PFSK-1 (cell line): ENCODE measurements around the gene SYTL3.

Experiments
- FOXP2 ChIP-seq: optimal IDR thresholded peaks from 2 replicates; pipeline ENCODE3; 2011; ENCODE audit warnings: borderline replicate concordance, control low read depth, inconsistent platforms; ENCODE audit not compliant: insufficient read depth; ENCODE audit errors: extremely low read length, extremely low read depth
- POLR2AphosphoS5 ChIP-seq: IDR thresholded peaks from 2 replicates; pipeline ENCODE4 v1.6.1; 2012; ENCODE audit warnings: low read depth, mild to moderate bottlenecking, control low read depth, low read length, moderate library complexity
- REST ChIP-seq, 2 experiments: IDR thresholded peaks; 2 replicates each; pipeline versions ENCODE4 v1.6.1 to v1.8.0; 2011 to 2012; ENCODE audit warnings: low read depth in 2 of 2, low read length in 2 of 2, control low read depth in 1 of 2, inconsistent platforms in 1 of 2, mild to moderate bottlenecking in 1 of 2, moderate library complexity in 1 of 2; ENCODE audit not compliant: insufficient read depth in 1 of 2
- SIN3A ChIP-seq: IDR thresholded peaks from 2 replicates; pipeline ENCODE4 v1.6.1; 2012; ENCODE audit warnings: mild to moderate bottlenecking, low read length, moderate library complexity, borderline replicate concordance; ENCODE audit not compliant: insufficient read depth
- TAF1 ChIP-seq: IDR thresholded peaks from 2 replicates; pipeline ENCODE4 v1.6.1; 2012; ENCODE audit warnings: low read length, control low read depth, borderline replicate concordance; ENCODE audit not compliant: insufficient read depth

Gene SYTL3

GRCh38 chr6:158735009-158735408 lies 85.2 kb downstream of the SYTL3 start:
- no peak for TF ChIP-seq SIN3A
- TF ChIP-seq FOXP2: no peak
- no peak for TF ChIP-seq TAF1
- no peak for TF ChIP-seq REST (IDR thresholded peaks at IDR 0.05; ENCODE audit: insufficient read depth in 1 of 2, low read depth in 2 of 2, low read length in 2 of 2)
- no peak for TF ChIP-seq POLR2AphosphoS5

GRCh38 chr6:158737082-158737709 lies 87.3 kb downstream of the SYTL3 start:
- TF ChIP-seq SIN3A (no peak), FOXP2 (no peak), TAF1 (no peak), REST (IDR thresholded peaks at IDR 0.05; ENCODE audit: insufficient read depth in 1 of 2, low read depth in 2 of 2, low read length in 2 of 2) (no peak), POLR2AphosphoS5 (no peak)

DNA sequence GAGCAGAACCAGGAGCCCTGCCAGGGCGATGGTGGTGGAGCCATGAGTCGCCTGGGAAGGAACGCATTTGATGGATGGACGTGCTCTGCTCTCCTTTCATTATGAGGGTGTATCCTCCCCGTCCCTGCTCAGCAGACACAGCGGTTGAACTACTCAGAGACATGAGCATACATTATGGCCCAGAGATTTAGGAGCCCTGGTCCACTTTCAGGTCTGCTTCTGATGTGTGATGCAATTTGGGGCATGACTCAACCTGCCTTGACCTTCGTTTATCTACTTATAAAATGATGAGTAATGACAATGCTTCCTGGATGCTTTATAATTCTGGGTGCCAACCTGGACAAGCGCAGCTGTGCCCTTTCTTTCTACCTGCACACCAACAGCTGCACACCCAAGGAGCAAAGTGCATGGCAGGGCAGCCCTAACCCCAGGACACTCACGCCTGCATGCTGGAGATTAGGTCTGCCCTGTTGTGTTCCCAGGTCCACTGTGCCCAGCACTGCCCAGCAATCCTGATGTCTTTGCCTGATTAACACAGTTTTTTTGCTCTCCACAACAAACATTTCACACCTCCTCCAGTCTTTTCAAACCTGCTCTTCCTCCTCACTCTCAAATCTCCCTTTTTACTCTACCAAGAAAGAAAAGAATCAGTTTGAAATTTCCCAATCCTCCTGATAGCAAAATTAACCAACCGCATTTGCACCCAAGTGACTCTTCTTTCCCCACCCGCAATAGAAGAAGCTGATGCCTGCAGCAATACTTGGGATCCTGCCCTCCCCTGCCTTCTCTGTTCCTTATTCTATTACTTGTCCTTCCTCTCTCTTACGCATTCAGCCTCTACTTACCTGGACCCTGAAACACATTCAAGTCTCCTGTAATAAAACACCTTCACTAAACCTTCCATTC lies 88.1 kb downstream of the SYTL3 start:
- TF ChIP-seq TAF1 (no peak), SIN3A (no peak), POLR2AphosphoS5 (no peak), FOXP2 (no peak), REST (IDR thresholded peaks at IDR 0.05; ENCODE audit: insufficient read depth in 1 of 2, low read depth in 2 of 2, low read length in 2 of 2) (no peak)

DNA sequence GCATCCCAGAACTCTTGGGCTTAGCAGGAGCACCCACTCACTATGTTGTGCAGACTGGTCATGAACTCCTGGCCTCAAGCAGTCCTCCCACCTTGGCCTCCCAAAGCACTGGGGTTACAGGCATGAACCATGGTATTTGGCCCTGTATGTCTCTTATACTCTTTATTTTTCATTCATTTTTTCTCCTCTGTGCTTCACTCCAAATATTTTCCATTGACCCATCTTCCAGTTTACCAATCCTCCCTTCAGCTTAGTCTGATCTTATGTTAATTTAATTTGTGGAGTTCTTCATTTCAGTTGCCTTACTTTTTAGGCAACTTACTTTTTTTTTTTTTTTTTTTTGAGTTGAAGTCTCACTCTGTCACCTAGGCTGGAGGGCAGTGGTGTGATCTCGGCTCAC lies 89.8 kb downstream of the SYTL3 start:
- no peak for TF ChIP-seq FOXP2
- no peak for TF ChIP-seq POLR2AphosphoS5
- TF ChIP-seq SIN3A: no peak
- no peak for TF ChIP-seq REST (IDR thresholded peaks at IDR 0.05; ENCODE audit: insufficient read depth in 1 of 2, low read depth in 2 of 2, low read length in 2 of 2)
- TF ChIP-seq TAF1: no peak
